Panc1 (cell line): ENCODE results near the gene CTNND2. TPM values are rescaled to one million over a fixed set of nuclear protein-coding genes. Genes with fewer than 3 reads are reported as not detected.

Source experiments
- ATAC-seq: fragments of 200-7000 bp; cut with Tn5 transposase; 2 replicates; pipeline ENCODE4 v1.9.1; 2020; ENCODE audit warnings: mild to moderate bottlenecking, moderate library complexity
- BruUV-seq: library from RNA; stranded (reverse); fragments of 400-500 nt; replicated peaks from 2 replicates; lab custom pipeline; 2021; lab: Mats Ljungman, UMichigan
- CTCF ChIA-PET: fragments of 300-600 bp; sonication (Branson Sonifier 250); formaldehyde crosslinking; loops from one replicate; lab custom pipeline; 2022; ENCODE audit warnings: antibody characterized with exemption; lab: Charles Lee
- POLR2A ChIA-PET: fragments of 300-600 bp; sonication (Branson Sonifier 250); formaldehyde crosslinking; loops from one replicate; lab custom pipeline; 2022; ENCODE audit warnings: antibody characterized with exemption; lab: Charles Lee
- DNase-seq: peaks from one replicate; pipeline ENCODE4 v3.0.0-alpha.2; 2010; ENCODE audit warnings: low read depth, low spot score
- H3K27ac ChIP-seq: 2 replicates; pipeline ENCODE4 v1.5.1; 2011; ENCODE audit warnings: mild to moderate bottlenecking, low read length, inconsistent platforms
- H3K27me3 ChIP-seq: fragments of 200-500 bp; sonication (Bioruptor generic); 2 replicates; pipeline ENCODE4 v1.6.0; 2014; ENCODE audit warnings: low read length, inconsistent platforms; ENCODE audit not compliant: control insufficient read depth, insufficient read depth
- H3K36me3 ChIP-seq: fragments of 200-500 bp; sonication (Bioruptor generic); 2 replicates; pipeline ENCODE4 v1.5.1; 2014; ENCODE audit warnings: inconsistent platforms, mild to moderate bottlenecking, low read length, moderate library complexity; ENCODE audit not compliant: control insufficient read depth, insufficient read depth
- H3K4me1 ChIP-seq: 2 replicates; pipeline ENCODE4 v1.5.1; 2011; ENCODE audit warnings: inconsistent platforms, mild to moderate bottlenecking, low read length, moderate library complexity; ENCODE audit not compliant: control insufficient read depth, insufficient read depth
- H3K4me3 ChIP-seq, 2 experiments: 2 replicates each; pipeline ENCODE4 v1.5.1; 2011 to 2012; ENCODE audit warnings: low read depth in 2 of 2, low read length in 2 of 2, mild to moderate bottlenecking in 2 of 2, inconsistent platforms in 1 of 2, moderate library complexity in 1 of 2
- H3K9me3 ChIP-seq: fragments of 200-500 bp; sonication (Bioruptor generic); 2 replicates; pipeline ENCODE4 v1.5.1; 2014; ENCODE audit warnings: low read depth, mild to moderate bottlenecking, inconsistent platforms, low read length, moderate library complexity; ENCODE audit not compliant: control insufficient read depth, insufficient read depth
- CTCF ChIP-seq: fragments of 450-650 bp; IDR thresholded peaks from 2 replicates; pipeline ENCODE4 v1.5.1; 2017; ENCODE audit warnings: mild to moderate bottlenecking
- POLR2AphosphoS5 ChIP-seq: IDR thresholded peaks from 2 replicates; pipeline ENCODE4 v1.6.1; 2012; ENCODE audit warnings: mild to moderate bottlenecking, low read depth, low read length, moderate library complexity
- REST ChIP-seq, 2 experiments: IDR thresholded peaks; 2 replicates each; pipeline ENCODE4 v1.6.1; 2011 to 2012; ENCODE audit warnings: low read depth in 2 of 2, control low read depth in 1 of 2, low read length in 1 of 2, mild to moderate bottlenecking in 1 of 2, moderate library complexity in 1 of 2; ENCODE audit not compliant: insufficient read depth in 1 of 2
- SIN3A ChIP-seq: IDR thresholded peaks from 2 replicates; pipeline ENCODE4 v1.6.1; 2012; ENCODE audit warnings: low read depth, mild to moderate bottlenecking, low read length, moderate library complexity, borderline replicate concordance; ENCODE audit not compliant: insufficient read depth
- TCF7L2 ChIP-seq: IDR thresholded peaks from 2 replicates; pipeline ENCODE4 v1.6.1; 2011; ENCODE audit warnings: mild to moderate bottlenecking, low read depth, low read length, inconsistent platforms
- in situ Hi-C: cut with HindIII; loops from 2 replicates; pipeline ENCODE4 v1.10.0; 2016; ENCODE audit warnings: low sequenced_read_pairs, low pct_unique_long_range_greater_than_20kb
- intact Hi-C: fragments of 100-400 bp; cut with micrococcal nuclease; formaldehyde crosslinking; loops from one replicate; pipeline ENCODE4 v1.10.0; 2022; ENCODE audit not compliant: unreplicated experiment
- total RNA-seq: library from RNA; stranded (reverse); gene quantifications from one replicate; pipeline ENCODE4 v1.2.1, GENCODE V29; 2021; ENCODE audit not compliant: unreplicated experiment

CTNND2 gene
- total RNA-seq, 1 experiment from 2014 or later = 1.0 TPM

GRCh38 chr5:11803436-11803835, 100.8 kb downstream of the CTNND2 start:
- H3K27me3 ChIP-seq = no peaks in the 10 kb centered on the region
- ChIA-PET POLR2A (no interaction called here), CTCF (no interaction called here)
- no peaks in the 10 kb centered on the region for H3K4me1 ChIP-seq
- TF ChIP-seq POLR2AphosphoS5 (no peak), REST (IDR thresholded peaks at IDR 0.05; ENCODE audit: insufficient read depth in 1 of 2, low read depth in 2 of 2, low read length in 1 of 2) (no peak), TCF7L2 (no peak), CTCF (no peak), SIN3A (no peak)
- in situ Hi-C loops (no loop called here), intact Hi-C loops (no loop called here)
- H3K4me3 ChIP-seq = no peak overlapping the region
- no peaks in the 10 kb centered on the region for H3K36me3 ChIP-seq
- no peak overlapping the region for H3K27ac ChIP-seq
- no peak for ATAC-seq
- DNase-seq = no peak
- BruUV-seq = no TSS peak
- H3K9me3 ChIP-seq = no peaks in the 10 kb centered on the region

- no TSS peak for BruUV-seq
- CTCF ChIA-PET = no interaction called here
Measured at GRCh38 chr5:11801061-11801460, 103.2 kb downstream of the CTNND2 start.

More at GRCh38 chr5:11801061-11801460, 103.2 kb downstream of the CTNND2 start:
- Histone ChIP-seq H3K36me3 (no peaks in the 10 kb centered on the region), H3K9me3 (no peaks in the 10 kb centered on the region), H3K27me3 (no peaks in the 10 kb centered on the region), H3K27ac (no peak overlapping the region), H3K4me1 (no peaks in the 10 kb centered on the region), H3K4me3 (no peak overlapping the region)
- in situ Hi-C loops (no loop called here), intact Hi-C loops (no loop called here)
- ATAC-seq = no peak
- TF ChIP-seq CTCF = no peak
- TF ChIP-seq REST (IDR thresholded peaks at IDR 0.05; ENCODE audit: insufficient read depth in 1 of 2, low read depth in 2 of 2, low read length in 1 of 2) = no peak
- TF ChIP-seq TCF7L2 = no peak
- no peak for TF ChIP-seq SIN3A
- no peak for TF ChIP-seq POLR2AphosphoS5
- no peak for DNase-seq
- POLR2A ChIA-PET = no interaction called here
